Neuronal stem cell (in vitro differentiated cells): ENCODE data around the gene C16orf89.
A peak's percentile ranks its signal among the peaks of the same experiment; 100 is the strongest.
"Not testable (repeated sequence)": the region's sequence is repeated elsewhere in the genome, so short reads cannot be mapped to it uniquely, and the experiment has no call there.

Experiments used
- DNase-seq: peaks from one replicate; pipeline ENCODE4 v3.0.0-alpha.2; 2013; ENCODE audit warnings: low spot score
- H2AFZ ChIP-seq: one replicate; pipeline ENCODE4 v1.6.1; 2013; ENCODE audit warnings: mild to moderate bottlenecking, low read length, inconsistent platforms
- H2AK5ac ChIP-seq: 2 replicates; pipeline ENCODE4 v1.6.1; 2013; ENCODE audit warnings: low read depth, mild to moderate bottlenecking, inconsistent platforms, low read length, moderate library complexity, mixed read lengths
- H2BK120ac ChIP-seq: 2 replicates; pipeline ENCODE4 v1.6.1; 2013; ENCODE audit warnings: low read depth, mild to moderate bottlenecking, inconsistent platforms, low read length, moderate library complexity, mixed read lengths
- H2BK12ac ChIP-seq: one replicate; pipeline ENCODE4 v1.6.1; 2013; ENCODE audit warnings: low read length, inconsistent platforms
- H2BK15ac ChIP-seq: 2 replicates; pipeline ENCODE4 v1.6.1; 2013; ENCODE audit warnings: mild to moderate bottlenecking, low read length, inconsistent platforms, mixed read lengths
- H2BK5ac ChIP-seq: one replicate; pipeline ENCODE4 v1.6.1; 2013; ENCODE audit warnings: inconsistent platforms, mild to moderate bottlenecking, low read length, moderate library complexity
- H3K14ac ChIP-seq: one replicate; pipeline ENCODE4 v1.6.1; 2013; ENCODE audit warnings: low read length, inconsistent platforms
- H3K18ac ChIP-seq: 2 replicates; pipeline ENCODE4 v1.6.1; 2013; ENCODE audit warnings: low read length, inconsistent platforms
- H3K23ac ChIP-seq: 2 replicates; pipeline ENCODE4 v1.6.1; 2013; ENCODE audit warnings: low read depth, mild to moderate bottlenecking, mixed read lengths, low read length, inconsistent platforms; ENCODE audit not compliant: poor library complexity
- H3K27ac ChIP-seq: replicated peaks from 3 replicates; pipeline ENCODE4 v1.5.1; 2013; ENCODE audit warnings: low read length, inconsistent platforms
- H3K27me3 ChIP-seq, 3 experiments: 2 replicates each; pipeline ENCODE4 v1.6.1; 2013; ENCODE audit warnings: low read length in 3 of 3, mild to moderate bottlenecking in 2 of 3, inconsistent platforms in 1 of 3, low read depth in 1 of 3, mixed read lengths in 1 of 3, moderate library complexity in 1 of 3; ENCODE audit not compliant: control insufficient read depth in 3 of 3, insufficient read depth in 3 of 3
- H3K36me3 ChIP-seq, 2 donors: replicated peaks in 1 of 2; 2 replicates each; pipeline ENCODE4 v1.6.1; 2013; ENCODE audit warnings: low read length in 2 of 2; ENCODE audit not compliant: control insufficient read depth in 2 of 2, insufficient read depth in 2 of 2
- H3K4ac ChIP-seq: 2 replicates; pipeline ENCODE4 v1.6.1; 2013; ENCODE audit warnings: inconsistent platforms, mild to moderate bottlenecking, low read length, moderate library complexity
- H3K4me1 ChIP-seq, 2 donors: 1 replicate in 1 of 2; 2 replicates in 1 of 2; pipeline ENCODE4 v1.6.1; 2013; ENCODE audit warnings: low read length in 2 of 2, low read depth in 1 of 2; ENCODE audit not compliant: control insufficient read depth in 2 of 2, insufficient read depth in 1 of 2
- H3K4me2 ChIP-seq: one replicate; pipeline ENCODE4 v1.6.1; 2013; ENCODE audit warnings: mild to moderate bottlenecking, low read length, inconsistent platforms; ENCODE audit not compliant: insufficient read depth, poor library complexity, severe bottlenecking
- H3K4me3 ChIP-seq, 2 donors: 2 replicates each; pipeline ENCODE4 v1.5.1; 2013; ENCODE audit warnings: low read length in 2 of 2, mild to moderate bottlenecking in 2 of 2, inconsistent platforms in 1 of 2, moderate library complexity in 1 of 2
- H3K79me1 ChIP-seq: one replicate; pipeline ENCODE4 v1.6.1; 2013; ENCODE audit warnings: low read depth, mild to moderate bottlenecking, inconsistent platforms, low read length, moderate library complexity
- H3K9ac ChIP-seq: one replicate; pipeline ENCODE4 v1.6.1; 2013; ENCODE audit warnings: mild to moderate bottlenecking, low read depth, low read length, inconsistent platforms; ENCODE audit not compliant: poor library complexity
- H3K9me3 ChIP-seq, 2 donors: replicated peaks in 1 of 2; 2 replicates each; pipeline versions ENCODE3 to v1.6.1; 2013; ENCODE audit warnings: low read length in 2 of 2, mild to moderate bottlenecking in 2 of 2, inconsistent platforms in 1 of 2, low read depth in 1 of 2, mixed read lengths in 1 of 2, moderate library complexity in 1 of 2; ENCODE audit not compliant: control insufficient read depth in 2 of 2, insufficient read depth in 1 of 2
- H4K8ac ChIP-seq: one replicate; pipeline ENCODE4 v1.6.1; 2013; ENCODE audit warnings: low read depth, mild to moderate bottlenecking, inconsistent platforms, low read length, moderate library complexity
- H4K91ac ChIP-seq: one replicate; pipeline ENCODE4 v1.6.1; 2013; ENCODE audit warnings: low read length, low read depth, mild to moderate bottlenecking, inconsistent platforms; ENCODE audit not compliant: poor library complexity
- WGBS, 2 donors: extraction: QIAGEN DNeasy Blood & Tissue Kit; methylation state at CpG; one replicate each; pipeline ENCODE4 v1.1.7; 2013; ENCODE audit warnings: missing lambda C conversion rate in 2 of 2, mixed read lengths in 1 of 2; ENCODE audit not compliant: insufficient read length in 2 of 2, insufficient replicate concordance in 1 of 2; ENCODE audit errors: extremely low coverage in 2 of 2; 5-methylcytosine and 5-hydroxymethylcytosine counted together

C16orf89 gene

DNA sequence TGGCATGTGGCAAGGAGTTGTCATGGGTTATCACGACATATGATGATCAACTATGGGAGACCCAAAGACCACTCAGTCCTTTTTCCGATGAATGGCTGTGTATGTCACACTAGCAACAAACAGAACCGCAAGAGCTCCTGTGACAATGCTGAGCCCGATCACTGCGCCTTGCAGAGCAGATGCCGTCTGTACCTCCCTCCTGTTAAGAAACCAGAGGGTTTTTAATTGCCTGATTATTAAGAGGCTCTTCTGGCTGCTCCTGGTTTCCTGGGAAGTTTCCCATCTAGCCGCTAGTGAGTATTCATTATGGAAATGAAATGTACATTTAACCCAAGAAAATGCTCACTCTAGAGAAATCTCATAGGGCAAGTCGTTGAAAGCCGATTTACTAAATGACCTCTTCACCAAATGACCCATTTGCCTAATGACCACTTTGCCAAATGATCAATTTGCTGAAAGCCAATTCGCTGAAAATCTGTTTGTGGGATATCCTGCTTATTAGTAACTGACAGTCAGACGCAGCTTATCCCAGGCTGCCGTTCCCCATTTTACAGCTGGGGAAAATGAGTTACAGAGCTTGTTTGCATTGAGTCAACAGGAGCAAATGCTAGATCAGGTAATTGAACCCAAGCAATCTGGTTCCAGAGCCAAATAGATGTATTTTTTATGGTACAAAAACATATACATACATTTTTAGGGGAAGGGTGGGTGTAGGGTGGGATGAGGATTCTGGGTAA is 37.7 kb upstream of the C16orf89 start:
- not testable (repeated sequence) for H3K9me3 ChIP-seq, H2BK5ac ChIP-seq, H3K23ac ChIP-seq, DNase-seq, H3K4me3 ChIP-seq, H2AFZ ChIP-seq, H2BK120ac ChIP-seq, H3K79me1 ChIP-seq, H3K9ac ChIP-seq, H2BK12ac ChIP-seq, H3K14ac ChIP-seq, H2AK5ac ChIP-seq, H4K91ac ChIP-seq, H3K27ac ChIP-seq, H3K18ac ChIP-seq, H3K36me3 ChIP-seq, H4K8ac ChIP-seq, H2BK15ac ChIP-seq, H3K4me2 ChIP-seq, H3K4me1 ChIP-seq, H3K4ac ChIP-seq
- H3K27me3 ChIP-seq, result peaks cover 0 to 10% (median 0%) of the 10 kb centered on the region in 3 experiments
- WGBS, 2 donors, result no CpG with 5 or more reads among the region's 12 CpGs

- not testable (repeated sequence) for DNase-seq, H2BK5ac ChIP-seq, H2AK5ac ChIP-seq, H3K27ac ChIP-seq, H3K79me1 ChIP-seq, H3K9me3 ChIP-seq, H3K4me2 ChIP-seq, H2BK15ac ChIP-seq, H3K4me3 ChIP-seq, H3K36me3 ChIP-seq, H3K23ac ChIP-seq, H3K9ac ChIP-seq, H2BK12ac ChIP-seq, H3K18ac ChIP-seq, H2AFZ ChIP-seq, H3K4me1 ChIP-seq, H4K8ac ChIP-seq, H2BK120ac ChIP-seq, H3K4ac ChIP-seq, H3K14ac ChIP-seq, H4K91ac ChIP-seq
- H3K27me3 ChIP-seq, result peaks cover 0 to 10% (median 0%) of the 10 kb centered on the region in 3 experiments
- no CpG with 5 or more reads among the region's 4 CpGs for WGBS, 2 donors
Observed at GRCh38 chr16:5099174-5099573, 33.4 kb upstream of the C16orf89 start.

- H3K4me1 ChIP-seq, H3K18ac ChIP-seq, H2BK120ac ChIP-seq, H3K14ac ChIP-seq, H2AK5ac ChIP-seq, H3K36me3 ChIP-seq, H4K91ac ChIP-seq, H3K79me1 ChIP-seq, H3K9me3 ChIP-seq, H3K4ac ChIP-seq, H3K27ac ChIP-seq, H2BK12ac ChIP-seq, H4K8ac ChIP-seq, H2BK15ac ChIP-seq, H3K23ac ChIP-seq, H2BK5ac ChIP-seq: not testable (repeated sequence)
- peak; percentile 88 for DNase-seq
- H3K27me3 ChIP-seq, result peaks cover 0 to 10% (median 0%) of the 10 kb centered on the region in 3 experiments
- H2AFZ ChIP-seq, result peak overlapping the region; percentile 92
- peak overlapping the region; percentile 43 for H3K4me2 ChIP-seq
- WGBS, 2 donors, result no CpG with 5 or more reads among the region's 67 CpGs
- H3K9ac ChIP-seq, result peak overlapping the region; percentile 44
- peak overlapping the region; percentile 54 to 80 for H3K4me3 ChIP-seq
Observed at GRCh38 chr16:5098221-5099159, 32.7 kb upstream of the C16orf89 start.
